OCI-LY3 (cell line): Measurements from ENCODE around the gene RASL10A.

ENCODE experiments used
- H2AFZ ChIP-seq: fragments of 200-600, 300-600 bp; shearing (Covaris generic); 2 replicates; pipeline ENCODE4 v1.6.0; 2014; ENCODE audit warnings: antibody characterized with exemption, low read depth, low read length
- H3K27ac ChIP-seq: fragments of 200-600, 300-600 bp; sonication (generic); 2 replicates; pipeline ENCODE4 v1.5.1; 2014; ENCODE audit warnings: mild to moderate bottlenecking, low read length, moderate library complexity, mixed read lengths
- H3K27me3 ChIP-seq: fragments of 200-600, 300-600 bp; sonication (generic); 2 replicates; pipeline ENCODE4 v1.6.1; 2014; ENCODE audit warnings: low read depth, low read length, mixed read lengths
- H3K36me3 ChIP-seq: fragments of 200-600, 300-600 bp; sonication (generic); replicated peaks from 2 replicates; pipeline ENCODE3; 2014; ENCODE audit warnings: low read depth, low read length, mixed read lengths
- H3K4me1 ChIP-seq: fragments of 300-600, 200-600 bp; sonication (generic); 2 replicates; pipeline ENCODE4 v1.6.1; 2014; ENCODE audit warnings: low read length, mixed read lengths
- H3K4me2 ChIP-seq: fragments of 200-600, 300-600 bp; sonication (generic); 2 replicates; pipeline ENCODE4 v1.6.1; 2014; ENCODE audit warnings: low read length, mixed read lengths
- H3K4me3 ChIP-seq: fragments of 300-600, 200-600 bp; sonication (generic); 2 replicates; pipeline ENCODE4 v1.5.1; 2014; ENCODE audit warnings: antibody characterized with exemption, mild to moderate bottlenecking, low read length, moderate library complexity
- H3K79me2 ChIP-seq: fragments of 300-600, 200-600 bp; shearing (Covaris generic); 2 replicates; pipeline ENCODE4 v1.6.1; 2014; ENCODE audit warnings: mild to moderate bottlenecking, low read length, mixed read lengths
- H3K9ac ChIP-seq: fragments of 300-600, 200-600 bp; shearing (Covaris generic); 2 replicates; pipeline ENCODE4 v1.6.0; 2014; ENCODE audit warnings: mild to moderate bottlenecking, low read length, moderate library complexity
- H3K9me3 ChIP-seq: fragments of 200-600, 300-600 bp; shearing (Covaris generic); 2 replicates; pipeline ENCODE4 v1.6.1; 2014; ENCODE audit warnings: low read length, mixed read lengths; ENCODE audit not compliant: insufficient read depth
- H4K20me1 ChIP-seq: fragments of 200-600, 300-600 bp; sonication (generic); 2 replicates; pipeline ENCODE4 v1.6.1; 2016; ENCODE audit warnings: low read length, mixed read lengths; ENCODE audit not compliant: insufficient read depth
- EZH2phosphoT487 ChIP-seq: fragments of 200-600 bp; shearing (Covaris generic); IDR thresholded peaks from 2 replicates; pipeline ENCODE4 v1.6.1; 2018; ENCODE audit warnings: antibody characterized with exemption, mixed run types, low read depth
- TF ChIP-seq, protein P1 (sequence below): fragments of 200-600, 300-600 bp; sonication (generic); IDR thresholded peaks from 2 replicates; pipeline ENCODE4 v1.5.1; 2014; ENCODE audit warnings: antibody characterized with exemption, low read length, low read depth

RASL10A gene

DNA sequence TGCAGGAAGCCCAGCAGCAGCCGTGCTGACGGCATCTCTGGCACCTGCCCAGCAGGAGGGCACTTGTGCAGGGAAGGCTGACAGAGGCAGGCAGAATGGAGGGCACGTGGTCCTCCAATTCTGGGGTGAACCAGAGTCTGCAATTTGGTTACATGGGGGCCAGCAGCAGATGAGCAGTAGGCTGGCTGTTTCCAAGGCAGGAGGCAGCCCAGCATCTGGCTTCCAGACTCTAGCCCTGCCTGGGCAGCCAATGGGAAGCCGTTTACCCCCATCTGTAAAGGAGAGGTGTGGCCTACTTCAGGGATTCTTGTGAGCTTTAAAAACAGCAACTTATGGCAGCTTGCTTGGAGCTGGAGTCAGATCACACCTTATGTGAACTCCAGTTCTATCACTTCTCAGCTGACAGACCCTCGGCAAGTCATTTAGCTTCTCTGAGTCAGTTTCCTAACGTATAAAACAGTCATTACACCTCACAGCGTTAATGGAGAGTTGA is 27.9 kb upstream of the RASL10A start:
- no peak overlapping the region for H3K4me2 ChIP-seq
- no peaks in the 10 kb centered on the region for H3K79me2 ChIP-seq
- H3K4me3 ChIP-seq = no peak overlapping the region
- H3K9ac ChIP-seq = no peak overlapping the region
- no peak overlapping the region for H3K27ac ChIP-seq
- H3K4me1 ChIP-seq = no peaks in the 10 kb centered on the region
- H3K27me3 ChIP-seq = no peaks in the 10 kb centered on the region
- H3K9me3 ChIP-seq = no peaks in the 10 kb centered on the region
- H3K36me3 ChIP-seq = peaks cover 75% of the 10 kb centered on the region
- no peak overlapping the region for H2AFZ ChIP-seq
- TF ChIP-seq, protein P1, sequence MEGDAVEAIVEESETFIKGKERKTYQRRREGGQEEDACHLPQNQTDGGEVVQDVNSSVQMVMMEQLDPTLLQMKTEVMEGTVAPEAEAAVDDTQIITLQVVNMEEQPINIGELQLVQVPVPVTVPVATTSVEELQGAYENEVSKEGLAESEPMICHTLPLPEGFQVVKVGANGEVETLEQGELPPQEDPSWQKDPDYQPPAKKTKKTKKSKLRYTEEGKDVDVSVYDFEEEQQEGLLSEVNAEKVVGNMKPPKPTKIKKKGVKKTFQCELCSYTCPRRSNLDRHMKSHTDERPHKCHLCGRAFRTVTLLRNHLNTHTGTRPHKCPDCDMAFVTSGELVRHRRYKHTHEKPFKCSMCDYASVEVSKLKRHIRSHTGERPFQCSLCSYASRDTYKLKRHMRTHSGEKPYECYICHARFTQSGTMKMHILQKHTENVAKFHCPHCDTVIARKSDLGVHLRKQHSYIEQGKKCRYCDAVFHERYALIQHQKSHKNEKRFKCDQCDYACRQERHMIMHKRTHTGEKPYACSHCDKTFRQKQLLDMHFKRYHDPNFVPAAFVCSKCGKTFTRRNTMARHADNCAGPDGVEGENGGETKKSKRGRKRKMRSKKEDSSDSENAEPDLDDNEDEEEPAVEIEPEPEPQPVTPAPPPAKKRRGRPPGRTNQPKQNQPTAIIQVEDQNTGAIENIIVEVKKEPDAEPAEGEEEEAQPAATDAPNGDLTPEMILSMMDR = no peak
- TF ChIP-seq EZH2phosphoT487 = no peak
- H4K20me1 ChIP-seq = 0 out of 2 replicates have a peak, but pooled peaks cover 3% of the 10 kb centered on the region

DNA sequence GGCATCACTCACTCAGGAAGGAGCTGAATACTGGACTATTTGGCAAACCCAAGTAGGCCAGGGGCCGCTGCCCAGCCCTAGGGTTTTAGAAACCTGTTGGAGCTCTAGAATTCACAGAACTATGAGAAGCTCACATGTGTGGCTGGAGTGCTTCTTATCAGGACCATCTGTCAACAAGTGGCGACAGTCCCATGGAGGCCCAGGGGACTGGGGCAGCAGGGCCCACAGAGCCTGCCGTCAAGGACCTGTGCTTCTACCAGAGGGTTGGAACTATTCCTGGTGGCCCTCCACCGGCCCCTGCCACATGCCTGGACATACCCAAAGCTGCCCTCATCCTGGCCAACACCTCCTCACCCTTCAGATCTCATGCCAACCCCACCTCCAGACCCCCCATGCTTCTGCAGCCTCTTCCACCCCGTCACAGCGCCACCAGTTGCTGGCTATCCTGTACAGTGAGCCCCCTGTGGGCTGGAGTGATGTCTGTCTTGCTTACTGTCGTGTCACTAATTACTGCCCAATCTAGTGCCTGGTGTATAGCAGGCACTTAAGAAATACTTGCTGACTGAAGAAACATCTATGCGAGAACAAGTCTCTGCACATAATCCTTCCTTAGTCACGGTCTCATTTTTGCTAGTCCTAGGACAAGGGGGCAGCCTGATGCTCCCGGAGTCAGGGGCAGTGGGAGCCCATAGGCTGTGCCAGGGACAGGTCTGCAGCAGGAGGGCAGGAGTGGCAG is 27.2 kb upstream of the RASL10A start:
- Histone ChIP-seq H3K9ac (no peak overlapping the region), H3K27ac (no peak overlapping the region), H3K36me3 (peaks cover 75% of the 10 kb centered on the region), H4K20me1 (0 out of 2 replicates have a peak, but pooled peaks cover 3% of the 10 kb centered on the region), H3K79me2 (no peaks in the 10 kb centered on the region), H3K4me3 (no peak overlapping the region), H3K9me3 (no peaks in the 10 kb centered on the region), H3K27me3 (no peaks in the 10 kb centered on the region), H3K4me1 (no peaks in the 10 kb centered on the region), H2AFZ (no peak overlapping the region), H3K4me2 (no peak overlapping the region)
- TF ChIP-seq EZH2phosphoT487 = no peak
- TF ChIP-seq, protein P1 = no peak

DNA sequence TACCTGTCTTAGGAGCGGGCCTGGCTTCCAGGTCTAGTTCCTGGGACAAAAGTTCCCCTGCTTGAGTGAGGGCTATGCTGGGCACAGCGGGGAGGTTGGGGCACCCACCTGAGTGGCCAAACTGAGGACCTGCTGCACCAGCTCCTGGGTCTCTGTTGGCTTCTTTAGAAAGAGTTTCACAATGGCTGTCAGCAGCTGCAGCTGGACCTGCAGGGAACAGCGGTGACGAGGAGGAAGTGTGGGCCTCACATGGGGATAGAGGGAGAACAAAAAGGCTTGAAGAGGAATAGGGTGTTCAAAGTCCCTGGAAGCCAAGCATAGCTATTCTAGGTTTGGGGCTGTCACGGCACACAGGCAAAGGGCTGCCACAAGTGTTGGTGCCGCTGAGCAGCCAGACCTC is 26.7 kb upstream of the RASL10A start:
- TF ChIP-seq, protein P1 = no peak
- TF ChIP-seq EZH2phosphoT487 = no peak
- H3K4me1 ChIP-seq = no peaks in the 10 kb centered on the region

DNA sequence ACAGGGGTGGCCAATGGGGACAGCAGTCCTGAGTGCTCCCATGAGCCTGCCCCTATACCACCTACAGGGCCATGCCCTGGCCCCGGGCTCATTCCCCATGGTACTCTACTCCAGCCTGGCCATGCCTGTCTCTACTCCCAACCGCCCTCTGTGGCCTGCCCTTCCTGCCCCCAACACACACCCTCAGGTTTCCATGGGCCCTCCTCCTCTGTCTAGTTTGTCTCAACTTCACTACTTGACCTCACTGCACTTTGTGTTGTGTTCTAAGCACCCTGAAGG is 26.3 kb upstream of the RASL10A start:
- H3K4me3 ChIP-seq = no peak overlapping the region
- no peak overlapping the region for H3K4me2 ChIP-seq
- TF ChIP-seq EZH2phosphoT487 = no peak
- TF ChIP-seq, protein P1 = no peak
- no peak overlapping the region for H3K9ac ChIP-seq
- H3K4me1 ChIP-seq = no peaks in the 10 kb centered on the region
- H2AFZ ChIP-seq = no peak overlapping the region
- no peaks in the 10 kb centered on the region for H3K79me2 ChIP-seq
- H3K27ac ChIP-seq = no peak overlapping the region
- 0 out of 2 replicates have a peak, but pooled peaks cover 3% of the 10 kb centered on the region for H4K20me1 ChIP-seq
- no peaks in the 10 kb centered on the region for H3K27me3 ChIP-seq
- peaks cover 72% of the 10 kb centered on the region for H3K36me3 ChIP-seq
- no peaks in the 10 kb centered on the region for H3K9me3 ChIP-seq

More for the DNA sequence above, 26.7 kb upstream of the RASL10A start:
- Histone ChIP-seq H3K79me2 (no peaks in the 10 kb centered on the region), H3K27ac (no peak overlapping the region), H3K9ac (no peak overlapping the region), H2AFZ (no peak overlapping the region), H3K4me2 (no peak overlapping the region), H3K4me3 (no peak overlapping the region), H3K36me3 (peaks cover 72% of the 10 kb centered on the region), H3K9me3 (no peaks in the 10 kb centered on the region), H3K27me3 (no peaks in the 10 kb centered on the region), H4K20me1 (0 out of 2 replicates have a peak, but pooled peaks cover 3% of the 10 kb centered on the region)
